ENCODE results near the gene KRT32.
"Not testable (repeated sequence)": the region's sequence is repeated elsewhere in the genome, so short reads cannot be mapped to it uniquely, and the experiment has no call there.

Gene KRT32

DNA sequence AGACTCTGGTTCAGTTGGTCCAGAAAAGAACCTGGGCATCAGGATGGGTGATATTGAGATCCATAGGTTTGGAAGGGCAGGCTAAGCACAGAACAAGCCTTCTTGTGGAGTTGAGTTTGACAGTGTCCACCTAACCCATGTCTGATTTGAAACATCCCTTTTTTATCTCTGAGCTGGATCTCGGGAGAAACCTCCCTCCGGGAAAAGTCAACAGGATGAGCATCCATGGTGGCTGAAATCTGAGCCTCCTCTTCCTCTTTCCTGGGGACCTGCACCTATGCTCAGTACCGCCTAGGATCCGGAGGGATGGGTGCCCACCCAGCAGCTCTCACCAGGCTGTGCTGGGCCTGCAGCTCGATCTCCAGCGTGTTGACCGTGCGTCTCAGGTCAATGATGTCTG is 3.4 kb downstream of the KRT32 start:
- no peak for DNase-seq

DNA sequence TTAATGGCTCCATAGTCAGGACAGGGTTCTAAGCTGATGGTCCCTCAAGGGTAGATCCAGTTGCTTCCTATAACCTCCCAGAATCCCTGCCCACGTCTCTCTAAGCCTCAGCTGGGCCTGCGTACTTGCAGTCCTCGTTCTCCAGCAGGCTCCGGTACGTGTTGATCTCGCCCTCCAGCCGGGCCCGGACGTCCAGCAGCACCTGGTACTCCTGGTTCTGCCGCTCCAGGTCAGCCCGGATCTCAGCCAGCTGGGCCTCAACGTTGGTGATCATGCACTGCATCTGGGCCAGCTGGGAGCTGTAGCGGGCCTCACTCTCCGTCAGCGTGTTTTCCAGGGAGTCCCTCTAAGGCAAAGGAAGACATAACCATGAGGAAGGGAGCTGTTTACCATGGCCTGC is 4.5 kb downstream of the KRT32 start:
- no peak for DNase-seq

DNA sequence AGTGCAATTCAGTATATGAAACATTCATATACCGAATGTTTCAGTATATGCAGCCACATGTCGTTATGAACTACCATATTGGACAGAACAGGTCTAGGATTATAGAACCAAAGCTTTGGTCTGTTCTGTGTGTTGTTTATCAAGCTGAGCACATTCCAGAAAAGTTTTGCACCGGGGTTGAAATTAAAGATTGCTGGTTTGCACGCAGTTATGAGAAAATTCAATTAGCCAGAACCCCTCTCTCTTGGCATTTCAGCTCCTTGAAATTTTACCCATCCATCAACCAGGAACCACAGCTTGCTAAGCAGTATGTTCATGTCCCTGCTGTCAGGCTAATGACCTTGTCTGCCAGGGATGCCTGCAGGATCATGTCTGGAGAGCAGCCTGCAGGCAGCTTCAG is 9.5 kb downstream of the KRT32 start:
- no peak for DNase-seq

DNA sequence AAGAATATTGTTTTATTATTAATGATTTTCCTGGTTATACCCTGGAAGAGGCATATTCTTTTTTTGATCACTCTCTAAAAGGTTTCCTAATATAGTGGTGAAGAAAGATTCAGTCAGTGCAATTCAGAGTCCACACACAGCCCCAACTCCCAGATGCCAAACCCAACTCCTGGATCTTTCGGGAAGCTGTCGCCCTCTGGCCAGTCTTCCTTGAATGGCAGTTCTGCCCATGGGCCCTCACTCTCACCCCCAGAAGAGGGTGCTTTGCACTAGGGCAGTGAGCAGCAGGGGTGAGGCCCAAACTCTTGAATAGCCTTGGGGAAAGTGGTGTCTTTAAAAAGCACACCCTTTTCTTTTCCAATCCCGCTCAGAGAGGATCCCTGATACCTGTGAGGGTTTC is 11.0 kb downstream of the KRT32 start:
- no peak for DNase-seq

DNA sequence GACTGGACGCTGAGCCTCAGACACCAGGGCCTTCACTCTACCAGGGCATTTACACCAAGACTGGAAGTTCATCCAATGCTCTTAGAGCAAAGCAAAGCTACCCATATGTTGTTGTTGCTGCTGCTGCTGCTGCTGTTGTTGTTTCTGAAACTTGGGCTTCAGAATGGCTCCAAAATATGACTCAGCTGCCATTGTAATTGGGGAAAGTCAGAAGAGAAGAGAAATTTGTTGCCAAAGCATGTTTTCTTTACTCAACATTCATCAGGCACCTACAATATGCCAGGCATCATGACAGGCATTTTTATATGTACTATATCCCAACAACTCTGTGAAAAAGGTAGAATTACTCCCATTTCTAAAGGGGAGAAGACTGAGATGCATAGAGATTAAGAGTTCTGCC is 11.9 kb downstream of the KRT32 start:
- no peak for DNase-seq

DNA sequence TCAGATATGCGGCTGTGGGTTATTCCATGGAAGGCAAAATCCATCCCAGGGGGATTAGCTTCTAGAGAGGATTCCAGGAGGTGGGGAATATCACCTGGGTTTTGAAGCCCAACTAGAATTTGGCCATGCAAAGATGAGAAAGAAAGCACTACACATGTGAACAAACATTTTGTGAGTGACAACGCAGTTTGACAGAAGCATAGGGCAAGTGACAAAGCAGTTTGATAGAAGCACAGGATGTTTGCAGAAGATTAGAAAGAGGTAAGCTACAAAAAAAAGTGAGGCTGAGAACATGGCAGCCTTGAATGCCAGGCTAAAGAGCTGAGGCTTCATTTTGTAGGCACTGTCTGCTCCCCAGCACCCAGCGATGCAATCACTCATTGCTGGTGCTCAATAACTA is 14.1 kb downstream of the KRT32 start:
- no peak for DNase-seq

DNA sequence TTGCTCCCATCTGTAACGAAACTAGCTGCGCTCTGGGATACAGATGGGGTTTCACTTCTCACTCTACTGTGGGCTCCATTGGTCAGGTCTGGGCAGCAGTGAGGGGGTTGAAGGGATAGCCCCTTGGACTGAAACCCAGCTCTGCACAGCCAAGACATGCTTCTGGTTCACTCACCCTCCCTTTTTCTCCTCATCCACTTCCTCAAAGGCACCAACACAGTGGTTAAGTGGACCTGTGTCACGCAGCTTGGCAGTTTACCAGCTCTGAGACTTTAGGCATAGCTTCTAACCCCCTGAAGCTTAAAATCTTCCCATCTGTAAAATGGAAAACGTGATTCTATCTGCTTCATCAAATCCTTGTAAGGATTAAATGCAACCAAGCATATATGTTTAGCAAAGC is 14.9 kb downstream of the KRT32 start:
- DNase-seq = no peak

DNA sequence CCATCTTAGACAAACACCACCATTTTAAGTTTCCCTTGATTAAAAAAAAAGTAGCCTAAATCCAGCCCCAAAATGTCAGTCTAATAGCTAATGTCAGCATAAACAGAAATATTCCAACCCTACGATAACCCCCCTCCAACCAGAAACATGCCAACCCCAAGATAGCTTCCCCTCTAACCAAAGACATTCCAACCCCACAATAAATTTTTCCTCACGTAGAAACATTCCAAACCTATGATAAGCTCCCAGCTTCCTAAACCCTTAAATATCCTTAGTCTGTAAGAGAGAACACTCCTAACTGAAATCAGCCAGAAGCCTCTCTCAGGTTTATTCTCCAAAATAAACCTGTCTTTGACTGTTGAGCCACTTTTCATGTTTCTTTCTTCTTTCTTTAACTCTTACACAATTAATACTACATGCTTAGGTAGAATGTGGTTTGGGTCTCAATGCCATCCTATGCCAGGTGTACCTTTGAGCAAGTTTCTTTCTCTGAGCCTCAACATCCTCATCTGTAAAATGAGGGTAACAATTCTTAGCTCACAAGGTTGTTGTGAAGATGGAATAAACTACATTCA is 15.9 kb downstream of the KRT32 start:
- DNase-seq = no peak

DNA sequence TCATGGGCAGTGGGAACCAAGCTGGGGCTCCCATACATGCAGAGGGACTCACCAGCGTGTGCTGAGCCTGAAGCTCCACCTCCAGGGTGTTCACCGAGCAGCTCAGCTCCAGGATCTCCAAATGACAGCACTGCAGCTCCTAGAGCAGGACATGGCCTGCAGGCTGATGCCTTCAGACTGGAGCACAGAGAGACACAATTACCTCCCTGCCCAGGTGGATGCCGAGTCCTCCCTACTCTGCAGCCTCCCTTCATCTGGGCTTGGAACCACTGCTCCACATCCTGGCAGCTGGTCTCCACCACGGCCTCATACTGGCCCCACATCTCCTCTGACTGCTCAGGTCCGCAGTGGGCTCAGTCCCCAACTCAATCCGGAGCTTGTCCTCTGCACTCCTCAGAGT is 18.2 kb downstream of the KRT32 start:
- DNase-seq = no peak

DNA sequence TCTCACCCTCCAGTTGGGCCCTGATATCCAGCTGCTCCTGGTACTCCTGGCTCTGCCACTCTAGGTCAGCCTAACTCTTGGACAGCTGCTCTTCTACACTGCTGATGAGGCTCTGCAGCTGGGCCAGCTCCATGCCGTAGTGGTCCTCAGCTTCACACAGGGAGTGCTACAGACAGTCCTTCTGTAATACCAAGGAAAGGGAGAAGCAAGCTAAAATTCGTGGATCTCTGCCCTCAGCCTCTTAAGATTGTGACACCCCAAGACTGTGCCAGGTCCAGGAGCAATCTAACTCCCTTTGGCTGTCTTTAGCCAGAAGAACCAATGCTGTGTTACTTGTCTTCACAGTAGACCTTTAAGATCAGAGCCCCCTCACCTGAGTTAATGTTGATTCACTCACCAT is 18.7 kb downstream of the KRT32 start:
- DNase-seq = no peak

DNA sequence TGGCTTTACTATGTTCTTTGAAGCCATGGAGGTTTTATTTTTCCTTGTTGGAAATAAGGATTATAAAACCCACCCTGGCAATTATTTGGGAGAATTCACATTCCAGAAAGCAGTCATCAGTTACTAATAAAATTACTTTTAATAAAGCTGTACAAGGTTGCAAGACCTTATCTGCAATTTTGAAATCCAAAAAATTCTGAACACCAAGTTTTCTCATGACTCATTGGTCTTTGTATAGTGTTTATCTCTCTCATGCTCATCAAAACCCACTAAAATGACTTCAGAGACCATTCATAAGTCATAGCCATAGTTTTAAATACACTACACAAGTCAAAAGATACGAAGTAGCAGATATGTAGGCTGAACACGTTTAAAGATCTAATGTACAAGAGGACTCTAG is 20.4 kb downstream of the KRT32 start:
- no peak for DNase-seq

DNA sequence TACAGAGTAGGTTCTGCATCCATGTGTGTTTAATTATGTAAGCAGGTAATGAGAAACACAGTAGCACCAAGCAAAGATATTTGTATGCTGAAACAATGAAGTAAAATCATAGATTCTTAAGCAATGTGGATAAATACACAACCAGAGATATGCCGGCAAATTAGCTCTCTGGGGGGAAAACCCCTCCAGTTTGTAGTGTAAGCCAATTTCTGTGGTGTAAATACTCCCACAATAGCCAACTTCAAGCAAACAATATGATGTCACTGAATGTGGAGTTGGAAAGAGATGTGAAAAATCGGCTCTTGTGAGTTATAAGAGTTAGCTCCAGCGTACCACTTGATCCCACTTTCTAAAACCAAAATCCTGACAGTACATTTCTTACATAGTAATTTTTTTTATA is 22.5 kb downstream of the KRT32 start:
- DNase-seq = no peak

DNA sequence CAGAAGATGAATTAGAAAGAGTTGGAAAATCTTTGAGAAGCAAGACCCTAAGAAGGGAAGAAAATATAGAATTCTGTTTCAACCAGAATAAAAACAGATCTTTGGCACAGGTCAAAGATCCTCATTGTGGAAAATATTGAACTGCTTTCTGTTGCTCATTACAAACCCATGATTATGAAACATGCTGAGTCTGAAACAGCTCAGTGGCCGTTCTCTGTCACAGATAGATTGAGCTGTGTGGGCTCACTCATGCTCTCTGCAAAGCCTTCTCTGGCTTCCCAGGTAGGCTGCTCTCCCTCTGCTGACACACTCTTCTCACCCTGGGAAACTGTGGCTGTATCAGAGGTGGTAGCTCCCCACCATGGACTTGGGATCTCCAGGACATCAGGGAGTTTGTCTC is 23.0 kb downstream of the KRT32 start:
- DNase-seq = no peak

DNA sequence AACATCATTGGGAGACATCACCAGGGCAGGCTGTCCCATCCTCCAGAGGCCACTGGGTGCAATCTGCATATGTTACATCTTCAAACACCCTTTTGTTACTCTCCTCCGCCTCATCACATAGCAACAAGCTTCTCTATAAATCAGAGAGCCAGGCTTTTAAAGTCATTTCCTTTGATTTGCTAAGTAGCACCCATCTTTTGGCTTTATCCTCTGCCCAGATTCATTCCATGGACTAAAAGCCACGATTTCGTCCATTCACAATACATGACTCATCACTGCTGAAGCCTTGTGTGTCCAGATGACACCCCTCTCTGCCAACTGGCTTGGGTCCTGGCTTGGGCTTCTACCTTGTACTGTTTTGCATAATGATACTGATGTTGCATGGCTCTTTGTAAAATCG is 24.4 kb downstream of the KRT32 start:
- no peak for DNase-seq

DNA sequence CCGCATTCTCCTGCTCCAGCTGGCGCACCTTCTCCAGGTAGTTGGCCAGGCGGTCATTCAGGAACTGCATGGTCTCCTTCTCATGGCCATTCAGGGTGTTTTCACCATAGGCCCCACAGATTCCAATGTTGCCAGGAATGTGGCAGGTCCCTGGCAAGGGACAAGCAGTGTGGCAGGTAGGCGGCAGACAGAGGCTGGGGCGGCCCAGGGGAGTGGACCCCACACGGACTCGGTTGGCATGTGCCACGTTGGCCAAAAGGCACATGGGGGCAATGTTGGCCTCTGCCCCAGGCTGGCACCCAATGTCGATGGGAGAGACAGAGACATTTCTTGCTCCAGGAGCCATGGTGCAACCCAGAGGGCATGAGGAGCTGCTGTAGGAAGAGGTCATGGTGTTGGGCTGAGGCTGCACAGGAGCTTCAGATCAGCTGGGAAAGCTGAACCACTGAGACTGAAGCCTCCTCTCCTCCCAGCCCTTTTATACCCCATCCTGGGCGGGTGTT is 26.6 kb downstream of the KRT32 start, which contains the start of gene KRT38:
Gene KRT38 (minus strand): TSS at position 453 of the 503 bp plus-strand sequence. CDS start 62 bp downstream, at position 391.
- DNase-seq = no peak

DNA sequence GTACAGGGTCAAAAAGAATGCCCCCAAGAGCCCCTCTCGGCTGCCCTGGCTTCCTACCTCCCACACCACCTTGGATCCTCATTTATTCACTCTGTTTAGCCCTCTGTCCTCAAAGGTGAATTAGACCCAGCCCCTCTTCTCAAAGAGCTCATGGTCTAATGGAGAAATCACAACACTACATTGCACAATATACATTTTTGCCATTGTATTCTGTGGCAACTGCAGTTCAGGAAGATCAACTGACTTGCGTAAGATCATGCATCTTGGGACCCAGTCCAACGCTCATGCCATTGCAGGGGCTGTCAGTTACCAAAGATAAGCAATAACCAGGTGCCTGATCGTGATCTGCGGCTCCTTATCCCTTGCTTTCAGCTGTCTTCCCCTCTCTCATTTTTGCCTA is 27.8 kb downstream of the KRT32 start:
- no peak for DNase-seq

DNA sequence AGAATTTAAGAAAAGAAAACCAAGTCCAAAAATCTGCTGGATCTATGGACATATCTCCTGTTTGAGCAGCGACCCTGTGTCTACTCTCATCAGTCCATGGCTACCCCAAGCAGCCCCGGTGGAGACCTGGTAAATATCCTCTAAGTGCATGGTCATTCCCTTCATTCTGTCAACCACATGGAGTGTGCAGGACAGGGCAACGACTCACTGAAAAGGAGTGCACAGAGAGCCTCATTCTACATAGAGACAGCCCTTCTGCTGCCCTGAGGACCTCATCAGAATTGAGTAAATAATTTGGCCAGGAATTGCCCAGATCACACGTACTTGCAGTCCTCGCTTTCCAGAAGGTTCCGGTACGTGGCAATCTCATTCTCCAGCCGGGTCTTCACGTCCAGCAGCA is 29.4 kb downstream of the KRT32 start:
- no peak for DNase-seq

DNA sequence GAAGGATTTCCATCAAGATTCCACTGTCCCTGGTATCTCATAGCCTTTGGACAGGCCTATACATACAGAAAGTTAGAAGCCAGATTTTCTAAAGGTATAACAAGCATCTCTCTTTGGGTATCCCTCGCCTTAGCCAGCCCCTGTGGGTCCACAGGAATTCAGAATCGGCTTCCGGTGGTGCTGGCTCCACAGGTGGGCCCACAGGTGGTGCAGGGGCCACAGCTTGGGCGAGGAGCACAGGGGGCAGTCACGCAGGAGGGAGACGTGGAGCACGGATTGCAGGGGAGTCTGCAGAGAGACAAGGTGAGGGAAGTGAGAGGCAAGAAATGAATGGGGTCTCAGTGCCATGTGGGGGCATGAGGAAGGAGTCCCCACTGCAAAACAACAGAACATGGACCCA is 29.9 kb downstream of the KRT32 start:
- no peak for DNase-seq

DNA sequence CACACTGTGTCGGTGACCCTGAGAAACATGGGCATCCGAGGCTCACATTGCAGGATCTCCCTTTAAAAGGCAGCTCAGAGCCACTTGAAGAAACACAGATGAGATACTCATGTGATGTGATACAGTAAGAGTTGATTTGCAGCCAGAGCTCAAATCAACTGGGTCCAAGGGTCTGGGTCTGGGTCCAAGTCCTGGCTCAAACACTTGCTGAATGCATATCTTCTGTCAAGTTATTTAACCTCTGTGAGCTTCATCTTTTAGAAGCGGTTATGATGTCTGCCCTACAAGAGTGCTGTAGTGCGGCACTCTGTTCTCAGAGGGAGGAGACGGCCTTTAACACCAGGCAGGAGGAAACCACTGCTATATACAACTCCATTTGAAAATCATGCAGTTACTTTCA is 32.8 kb downstream of the KRT32 start:
- DNase-seq = no peak

DNA sequence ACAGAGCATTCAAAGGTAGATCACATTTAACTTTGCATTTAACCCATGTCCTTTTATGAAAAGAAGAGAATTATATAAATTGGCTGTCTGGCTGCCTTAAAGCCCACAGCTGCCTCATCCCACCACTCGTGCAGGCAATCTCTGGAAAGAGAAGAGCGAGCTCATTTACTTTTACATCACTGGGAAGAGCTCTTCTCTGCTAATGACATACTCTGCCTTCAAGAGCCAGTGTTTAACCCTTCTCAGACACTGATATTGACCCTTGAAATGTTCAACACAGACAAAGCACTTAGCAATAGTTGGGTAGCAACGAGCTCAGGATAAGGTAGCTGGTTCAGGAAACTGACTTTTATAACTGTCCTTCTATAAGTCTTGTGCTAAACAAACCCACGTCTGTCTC is 33.2 kb downstream of the KRT32 start:
- no peak for DNase-seq

DNA sequence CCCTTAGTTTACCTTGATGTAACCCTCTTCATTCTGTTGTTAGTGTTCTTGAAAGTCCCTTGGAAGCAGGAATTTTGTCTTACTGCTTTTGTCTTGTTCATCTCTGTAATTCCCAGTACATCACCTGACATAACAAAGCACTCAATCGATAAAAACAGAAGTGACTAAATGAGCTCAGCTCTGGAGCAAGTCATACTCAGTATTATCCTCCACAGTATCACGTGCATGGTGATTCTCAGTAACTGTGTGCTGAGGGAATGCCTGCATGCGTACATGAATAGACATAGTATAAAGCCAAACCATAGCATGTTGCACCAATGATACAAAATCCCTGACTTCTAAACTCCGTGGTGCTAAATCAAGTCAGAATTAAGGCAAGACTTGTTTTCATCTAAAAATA is 33.6 kb downstream of the KRT32 start:
- no peak for DNase-seq

DNA sequence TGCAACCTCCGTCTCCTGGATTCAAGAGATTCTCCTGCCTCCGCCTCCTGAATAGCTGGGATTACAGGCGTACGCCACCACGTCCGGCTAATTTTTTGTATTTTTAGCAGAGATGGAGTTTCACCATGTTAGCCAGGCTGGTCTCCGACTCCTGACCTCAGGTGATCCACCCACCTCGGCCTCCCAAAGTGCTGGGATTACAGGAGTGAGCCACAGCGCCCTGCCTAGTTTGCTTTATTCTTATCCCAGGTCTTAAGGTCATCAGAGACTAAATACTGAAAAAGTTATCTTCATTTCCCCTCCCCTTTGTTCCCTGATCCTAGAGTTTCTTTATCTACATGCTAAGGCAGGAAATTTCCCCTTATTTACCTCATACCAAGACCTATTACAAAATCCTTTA is 36.8 kb downstream of the KRT32 start:
- not testable (repeated sequence) for DNase-seq

DNA sequence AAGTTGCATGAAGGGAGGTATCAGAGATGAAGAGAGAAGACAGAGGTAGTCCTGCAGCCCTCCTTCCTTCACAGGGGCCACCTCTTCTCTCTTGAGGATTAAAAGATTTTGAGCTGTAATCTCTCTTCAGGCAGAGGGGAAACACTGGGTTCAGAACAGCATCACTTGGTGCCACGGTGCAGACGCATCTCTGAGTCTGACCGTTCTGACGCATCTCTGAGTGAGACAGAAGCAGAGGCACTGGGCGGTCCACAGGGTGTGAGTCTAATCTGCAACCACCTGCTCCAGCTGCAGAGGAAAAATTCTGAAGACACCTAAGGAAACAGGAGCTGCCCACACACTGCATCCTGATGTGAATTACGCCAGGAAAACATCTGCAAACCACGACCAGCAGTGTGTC is 37.5 kb downstream of the KRT32 start:
- DNase-seq = no peak

DNA sequence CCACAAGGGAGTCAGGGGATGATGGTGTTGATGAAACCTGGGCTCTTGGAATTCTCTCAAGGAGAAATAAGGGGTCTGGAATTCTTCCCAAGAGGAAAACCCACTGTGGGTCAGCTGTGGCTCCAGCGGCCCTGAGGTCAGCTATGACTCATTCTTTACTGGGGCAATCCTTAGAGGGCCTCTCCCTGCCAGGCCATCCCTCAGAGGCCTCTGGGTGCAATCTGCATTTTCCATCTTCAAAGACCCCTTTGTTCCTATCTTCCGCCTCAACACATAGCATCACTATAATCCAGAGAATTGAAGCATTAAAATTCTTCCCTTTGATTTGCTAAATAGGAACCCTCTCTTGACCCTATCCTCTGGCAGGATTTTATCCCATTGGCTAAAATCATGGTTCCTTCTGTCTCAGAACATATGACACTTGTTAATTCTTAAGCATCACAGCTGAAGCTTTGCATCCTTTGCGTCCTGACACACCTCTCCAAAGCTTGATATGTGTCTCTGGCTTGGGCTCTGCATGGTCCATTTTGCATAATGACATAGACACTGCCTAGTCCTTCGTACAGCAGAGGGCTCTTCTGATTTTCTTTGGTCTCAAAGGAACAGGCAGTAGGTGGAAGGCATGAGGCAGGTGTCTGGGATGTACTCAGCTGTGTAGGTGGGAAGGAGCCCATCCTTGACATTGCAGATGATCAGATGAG is 38.4 kb downstream of the KRT32 start:
- no peak for DNase-seq

DNA sequence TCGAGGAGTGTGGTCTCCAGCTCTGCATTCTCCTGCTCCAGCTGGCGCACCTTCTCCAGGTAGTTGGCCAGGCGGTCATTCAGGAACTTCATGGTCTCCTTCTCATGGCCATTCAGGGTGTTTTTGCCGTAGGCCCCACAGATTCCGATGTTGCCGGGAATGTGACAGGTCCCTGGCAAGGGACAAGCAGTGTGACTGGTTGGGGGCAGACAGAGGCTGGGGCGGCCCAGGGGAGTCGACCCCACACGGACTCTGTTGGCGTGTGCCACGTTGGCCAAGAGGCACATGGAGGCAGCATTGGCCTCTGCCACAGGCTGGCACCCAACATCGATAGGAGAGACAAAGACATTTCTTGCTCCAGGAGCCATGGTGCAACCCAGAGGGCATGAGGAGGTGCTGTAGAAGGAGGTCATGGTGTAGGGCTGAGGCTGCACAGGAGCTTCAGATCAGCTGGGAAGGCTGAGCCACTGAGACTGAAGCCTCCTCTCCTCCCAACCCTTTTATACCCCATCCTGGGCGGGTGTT is 43.0 kb downstream of the KRT32 start, which contains the start of gene KRT37:
Gene KRT37 (minus strand): TSS at position 475 of the 525 bp plus-strand sequence. CDS start 62 bp downstream, at position 413.
- no peak for DNase-seq
